Stimulated activated CD4-positive, alpha-beta T cell treated with anti-CD3 and anti-CD28 coated beads, Interleukin-1b, Interleukin-23, amount 100 ng/mL, for 48 hours (primary cell): ENCODE data around the gene IGF2.
"Not testable (repeated sequence)": the region's sequence is repeated elsewhere in the genome, so short reads cannot be mapped to it uniquely, and the experiment has no call there.

ENCODE experiments used
- DNase-seq: peaks from one replicate; pipeline ENCODE4 v3.0.0-alpha.2; 2020

The IGF2 gene, protein sequence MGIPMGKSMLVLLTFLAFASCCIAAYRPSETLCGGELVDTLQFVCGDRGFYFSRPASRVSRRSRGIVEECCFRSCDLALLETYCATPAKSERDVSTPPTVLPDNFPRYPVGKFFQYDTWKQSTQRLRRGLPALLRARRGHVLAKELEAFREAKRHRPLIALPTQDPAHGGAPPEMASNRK

DNA sequence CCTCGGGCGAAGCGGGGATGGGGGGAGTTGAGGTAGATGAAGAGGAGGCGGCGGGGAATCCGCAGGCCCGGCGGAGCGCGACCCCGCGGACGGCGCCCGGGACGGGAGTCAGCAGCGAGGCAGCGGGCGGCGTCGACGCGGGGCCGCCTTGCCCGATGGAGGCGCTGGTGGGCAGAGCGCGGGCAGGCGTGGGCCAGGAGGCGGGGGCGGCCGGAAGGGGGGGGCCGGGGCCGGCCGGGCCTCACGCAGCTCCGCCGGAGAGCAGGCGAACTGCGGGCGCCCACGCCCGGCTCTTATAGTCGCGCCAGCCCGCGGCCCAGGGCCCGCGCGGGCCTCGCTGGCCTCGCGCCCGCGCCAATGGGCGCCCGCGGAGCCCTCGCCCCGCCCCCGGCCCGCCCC is at the start of gene IGF2:
Gene IGF2, minus strand, starts transcription at position 267 of the 399 bp plus-strand sequence. CDS start 3,866 bp downstream, outside the sequence.
- DNase-seq = no peak

DNA sequence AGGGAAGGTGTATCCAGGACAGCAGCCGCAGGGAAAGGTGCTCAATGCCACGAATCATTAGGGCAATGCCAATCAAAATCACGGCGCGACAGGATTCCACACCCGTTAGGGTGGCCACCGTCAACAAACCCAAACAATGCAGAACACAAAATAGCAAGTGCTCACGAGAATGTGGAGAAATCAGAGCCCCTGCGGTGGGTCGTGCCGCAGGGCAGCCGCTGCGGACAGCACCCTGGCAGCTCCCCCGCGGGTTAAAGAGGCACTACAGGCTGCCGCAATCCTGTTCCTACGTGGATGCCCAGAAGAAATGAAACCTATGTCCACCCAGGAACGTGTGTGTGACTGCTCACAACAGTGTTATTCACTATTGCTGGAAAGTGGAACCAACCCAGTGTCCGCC is 49.6 kb upstream of the IGF2 start:
- no peak for DNase-seq

DNA sequence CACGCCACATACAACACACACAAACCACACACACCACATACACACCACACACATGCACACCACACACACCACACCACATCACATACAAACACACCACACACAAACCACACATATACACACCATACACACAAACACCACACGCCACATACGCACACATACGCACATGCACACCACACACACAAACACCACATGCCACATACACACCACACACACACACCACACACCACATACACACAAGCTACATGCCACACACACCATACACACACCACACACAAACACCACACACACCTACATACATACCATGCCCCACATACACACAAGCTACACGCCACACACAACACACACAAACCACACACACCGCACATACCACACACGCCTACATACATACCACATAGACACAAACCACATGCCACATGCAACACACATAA is 48.1 kb upstream of the IGF2 start:
- no peak for DNase-seq

DNA sequence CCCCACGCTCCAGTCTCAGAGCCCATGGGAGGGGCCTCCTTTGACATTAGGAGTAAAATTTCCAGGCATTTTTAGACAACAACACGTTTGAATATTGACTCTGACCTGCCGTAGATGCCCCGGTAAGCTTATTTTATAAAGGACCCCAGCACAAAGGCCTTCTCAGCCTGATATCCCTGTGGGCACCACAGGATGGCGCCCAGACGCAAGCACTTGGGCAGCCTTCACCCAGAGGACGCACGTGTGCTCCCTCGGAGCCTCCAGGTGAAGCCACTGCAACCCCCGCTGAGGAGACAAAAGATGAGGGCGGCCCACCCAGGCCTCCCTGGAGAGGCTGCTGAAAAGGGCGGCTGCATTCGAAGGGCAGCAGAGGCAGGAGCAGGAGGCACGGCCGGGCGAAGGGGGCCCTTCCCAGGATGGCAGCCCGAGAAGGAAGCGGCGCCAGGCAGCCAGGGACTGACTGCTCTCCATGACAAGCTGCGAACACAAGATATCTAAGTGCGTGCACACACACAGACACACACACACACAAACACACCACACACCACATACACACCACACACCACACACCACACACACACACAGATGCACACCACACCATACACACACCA is 47.6 kb upstream of the IGF2 start:
- DNase-seq = peak; percentile 55

DNA sequence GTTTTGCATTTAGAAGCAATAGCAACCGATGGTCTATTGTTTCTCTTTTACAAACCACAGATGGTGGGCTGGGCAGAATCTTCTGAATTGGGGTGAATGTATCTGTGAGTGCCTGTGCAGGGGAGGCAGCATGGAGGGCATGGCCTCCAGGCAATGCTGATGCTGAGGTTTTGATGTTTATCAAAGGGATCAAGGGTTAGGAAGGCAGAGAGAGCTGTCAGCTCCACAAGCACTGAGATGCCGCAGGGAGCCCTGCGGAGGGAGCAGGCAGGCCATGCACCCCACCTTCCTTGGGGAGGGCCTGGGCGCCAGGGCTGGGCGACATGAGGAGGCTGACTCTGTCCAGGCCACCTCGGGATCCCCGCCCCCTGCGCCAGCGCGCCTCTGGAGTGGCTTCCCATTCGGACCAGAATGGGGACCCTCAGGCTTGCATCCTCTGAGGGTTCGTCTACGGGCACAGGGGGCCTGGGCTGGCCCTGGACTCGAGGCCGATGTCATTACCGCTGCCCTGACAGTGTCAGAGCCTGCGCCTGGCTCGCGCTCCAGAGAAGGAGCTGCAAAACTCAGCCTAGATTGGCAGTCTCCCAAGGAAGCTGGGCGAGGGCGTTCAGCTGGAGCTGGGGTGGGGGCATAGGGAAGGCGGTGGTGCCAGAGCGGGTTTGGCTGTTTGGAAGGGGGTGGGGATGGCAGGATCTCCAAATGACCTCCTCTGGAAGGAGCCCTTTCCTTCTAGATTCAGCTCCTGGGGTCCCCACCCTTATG is 46.3 kb upstream of the IGF2 start:
- no peak for DNase-seq

DNA sequence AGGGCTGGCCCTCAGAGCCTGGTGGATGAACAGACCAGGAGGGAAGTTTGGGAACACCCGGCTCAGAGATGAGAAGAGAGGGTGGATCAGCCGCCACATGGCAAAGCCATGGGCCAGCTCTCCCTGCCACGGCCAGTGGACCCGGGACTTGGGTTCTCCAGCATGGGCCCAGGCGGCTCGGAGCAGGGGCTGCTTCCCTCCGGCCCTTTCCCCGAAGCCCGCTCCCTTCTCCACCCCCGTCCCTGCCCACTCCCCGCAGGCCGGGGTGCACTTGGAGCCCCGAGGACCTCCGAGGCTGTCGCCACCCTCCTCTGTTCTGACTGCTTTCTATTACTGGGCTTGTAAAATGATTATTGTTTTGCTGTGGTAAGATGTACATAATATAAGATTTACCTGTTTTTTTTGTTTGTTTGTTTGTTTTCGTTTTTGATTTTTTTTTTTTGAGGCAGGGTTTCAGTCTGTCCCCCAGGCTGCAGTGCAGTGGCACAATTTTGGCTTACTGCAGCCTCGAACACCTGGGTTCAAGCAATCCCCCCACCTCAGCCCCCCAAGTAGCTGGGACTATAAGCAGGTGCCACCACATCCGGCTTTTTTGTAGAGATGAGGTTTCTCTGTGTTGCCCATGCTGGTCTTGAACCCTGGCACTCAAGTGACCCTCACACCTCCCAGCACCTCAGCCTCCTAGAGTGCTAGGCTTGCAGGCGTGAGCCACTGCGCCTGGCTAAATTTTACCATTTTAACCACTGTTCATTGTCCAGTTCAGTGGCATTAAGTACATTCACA is 43.7 kb upstream of the IGF2 start:
- no peak for DNase-seq

DNA sequence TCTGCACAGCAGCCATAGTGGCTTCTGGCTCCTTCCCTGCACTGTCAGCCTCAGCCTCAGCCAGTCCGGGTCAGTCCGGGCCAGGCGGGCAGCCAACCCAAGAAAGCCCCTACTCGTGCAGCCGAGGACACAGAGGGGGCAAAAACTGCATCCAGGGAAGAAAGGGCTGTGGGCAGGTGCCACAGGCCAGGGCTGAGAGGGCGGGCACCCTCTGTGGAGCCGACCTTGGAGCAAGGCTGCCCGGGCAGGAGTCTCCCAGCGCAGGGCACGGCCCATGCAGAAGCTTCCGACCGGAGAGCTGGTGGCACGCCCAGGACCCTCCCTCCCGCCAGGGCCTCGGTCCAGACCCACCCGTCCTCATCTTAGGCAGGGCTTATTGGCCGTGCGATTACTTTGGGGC is 42.9 kb upstream of the IGF2 start:
- no peak for DNase-seq

DNA sequence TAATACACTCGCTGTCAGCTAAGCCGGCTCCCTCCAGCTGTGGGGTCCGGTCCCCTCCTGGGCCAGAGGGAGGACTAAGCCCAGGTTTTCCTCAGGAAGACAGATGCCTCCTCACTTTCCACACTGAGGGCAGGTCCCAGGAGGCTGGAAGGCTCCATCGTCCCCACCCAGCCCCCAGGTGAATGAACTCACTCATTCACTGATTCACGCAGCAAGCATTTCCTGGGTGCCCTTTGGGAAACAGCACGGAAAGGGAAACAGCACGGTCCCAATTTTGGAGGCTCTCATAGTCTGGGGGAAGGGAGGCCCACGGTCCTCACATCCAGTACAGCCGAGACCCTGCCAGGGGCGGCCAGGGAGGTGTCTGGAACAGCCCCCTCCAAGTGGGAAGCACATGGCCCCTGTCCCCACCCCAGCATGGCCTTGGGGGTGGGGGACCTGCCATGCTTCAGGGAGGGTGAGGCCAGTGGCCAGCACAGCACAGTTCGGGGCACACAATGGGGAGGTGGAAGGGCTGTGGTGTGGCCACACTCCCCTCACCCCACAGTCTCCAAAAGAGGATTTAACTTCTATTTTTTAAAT is 41.7 kb upstream of the IGF2 start:
- DNase-seq = no peak

DNA sequence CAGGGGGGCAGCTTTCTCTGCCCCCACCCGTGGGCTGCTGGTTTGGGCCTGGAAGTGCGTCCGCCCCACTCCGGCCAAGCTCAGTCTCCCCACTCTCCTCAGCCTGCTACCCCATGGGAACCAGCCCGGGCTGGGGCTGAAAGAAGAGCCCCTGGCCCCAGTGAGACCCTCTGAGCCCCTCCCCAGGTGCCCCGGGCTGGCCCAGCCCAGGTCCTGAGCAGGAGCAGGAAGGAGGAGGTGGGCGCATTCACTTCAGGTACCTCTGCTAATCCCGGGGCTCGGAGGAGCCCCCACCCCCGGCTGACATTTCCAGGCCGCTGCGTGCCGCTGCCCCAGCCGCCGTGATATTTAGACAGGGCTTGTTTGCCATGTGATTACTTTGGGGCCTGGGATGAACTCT is 41.2 kb upstream of the IGF2 start:
- DNase-seq = no peak

DNA sequence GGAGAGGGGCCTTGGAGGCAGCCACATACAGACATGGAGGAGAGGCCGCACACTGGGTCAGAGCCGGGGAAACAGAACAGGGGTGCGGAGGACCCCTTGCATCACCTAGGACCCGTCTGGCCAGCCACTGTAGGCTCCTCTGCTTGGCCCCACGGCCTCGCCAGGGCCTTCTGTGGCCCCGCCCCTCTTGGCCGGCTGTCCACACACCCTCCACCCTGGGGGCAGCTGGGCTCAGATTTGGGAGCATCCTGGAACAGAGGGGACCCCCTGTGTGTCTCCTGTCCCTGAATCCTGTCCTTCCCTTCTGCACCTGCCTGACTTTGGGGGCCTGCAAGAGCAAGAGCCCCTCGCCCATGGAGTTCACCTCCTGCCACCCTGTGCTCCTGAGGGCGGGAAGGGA is 40.3 kb upstream of the IGF2 start:
- no peak for DNase-seq

DNA sequence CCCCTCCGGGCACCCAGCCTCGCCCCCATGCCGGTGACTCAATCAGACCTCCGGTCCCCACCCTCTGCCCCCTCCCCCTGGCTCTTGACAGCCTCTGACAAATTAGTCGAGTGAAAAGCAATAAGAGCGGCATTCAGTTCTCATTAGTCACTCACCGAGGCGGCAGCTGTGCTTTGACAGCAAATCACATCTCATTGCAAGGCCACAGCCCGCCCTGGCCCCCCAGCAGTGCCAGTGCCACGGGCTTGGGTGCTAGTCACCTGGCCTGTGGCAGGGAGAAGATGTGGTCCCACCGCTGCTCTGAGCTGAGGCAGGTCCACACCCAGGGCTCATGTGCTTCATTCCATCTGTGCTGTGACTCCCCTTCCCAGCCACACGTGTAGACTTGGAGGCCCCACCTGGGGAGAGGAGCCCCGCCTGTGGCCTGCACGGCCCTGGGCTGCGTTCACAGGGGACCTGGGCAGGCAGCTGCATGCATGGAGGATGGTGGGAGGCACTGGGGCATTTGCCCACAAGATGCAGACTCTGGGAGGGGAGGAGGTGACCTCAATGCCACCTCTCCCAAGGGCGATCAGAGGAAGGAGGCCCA is 39.8 kb upstream of the IGF2 start:
- DNase-seq = no peak

DNA sequence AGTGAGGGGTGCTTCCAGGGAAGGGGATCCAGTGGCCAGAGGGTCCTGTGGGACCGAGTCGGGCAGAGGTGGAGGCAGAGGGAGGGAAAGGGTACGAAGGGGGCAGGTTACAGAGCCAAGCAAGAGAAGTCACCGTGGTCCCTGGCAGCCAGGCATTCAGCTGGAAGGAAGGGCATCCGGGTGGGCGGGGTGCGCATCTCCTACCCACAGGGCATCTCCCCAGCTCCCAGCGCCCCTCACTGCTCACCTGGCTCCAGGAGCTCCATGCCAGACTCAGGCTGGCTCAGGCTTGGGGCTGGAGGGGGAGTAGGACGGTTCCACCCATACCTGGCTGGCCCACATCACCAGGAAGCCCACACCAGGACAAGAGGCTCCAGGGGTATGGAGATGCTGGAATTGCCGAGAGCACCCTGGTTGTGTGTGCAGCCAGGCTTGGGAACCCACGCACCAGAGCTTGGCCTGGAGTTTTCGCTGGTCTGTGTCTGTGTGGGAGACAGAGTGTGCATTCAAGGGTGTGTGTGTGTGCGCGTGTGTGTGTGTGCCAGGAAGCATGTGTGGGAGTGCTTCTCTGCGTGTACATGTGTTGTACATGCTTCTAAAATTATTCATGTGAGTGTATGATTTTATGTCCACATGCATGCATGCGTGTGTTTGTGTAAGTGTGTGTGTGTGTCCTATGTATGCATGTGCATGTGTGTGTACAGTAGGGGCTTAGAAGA is 39.0 kb upstream of the IGF2 start:
- not testable (repeated sequence) for DNase-seq

DNA sequence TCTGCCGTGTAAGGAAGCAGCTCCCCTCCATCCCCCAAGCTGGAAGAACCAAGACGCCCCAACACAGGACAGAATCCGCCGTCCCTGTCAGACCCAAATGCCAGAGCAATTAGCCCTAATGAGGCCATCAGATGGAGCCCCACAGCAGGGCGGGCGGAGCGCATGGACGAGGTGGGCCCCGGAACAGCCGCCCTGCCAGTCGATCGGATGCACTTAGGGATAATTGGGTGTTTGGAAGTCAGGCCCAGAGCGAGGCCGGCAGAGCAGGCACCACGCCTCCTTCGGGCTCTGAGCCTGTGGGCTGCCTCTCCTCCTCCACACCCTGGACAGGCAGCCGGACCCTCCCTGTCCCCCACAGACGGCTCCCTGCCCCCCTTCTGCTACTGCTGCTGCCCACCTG is 37.9 kb upstream of the IGF2 start:
- no peak for DNase-seq

DNA sequence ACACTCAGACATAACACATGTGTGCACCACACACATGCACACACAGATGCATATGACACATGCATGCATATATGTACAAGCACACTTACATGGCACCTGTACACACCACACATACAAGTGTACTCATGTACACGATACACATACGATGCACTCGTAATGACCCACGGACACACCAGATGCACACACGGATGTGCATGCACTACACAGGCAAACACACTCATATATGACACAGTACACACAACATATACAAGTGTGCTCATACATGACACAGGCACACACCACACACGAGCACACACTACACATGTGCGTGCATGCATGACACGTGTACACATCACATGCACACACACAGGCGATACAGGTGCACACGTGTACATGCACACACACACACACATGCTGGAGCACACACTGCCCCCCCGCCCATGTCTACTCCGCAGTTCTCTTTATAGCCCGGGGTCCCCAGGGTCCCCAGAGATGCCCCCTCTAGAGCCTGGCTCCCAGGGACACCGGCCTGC is 37.3 kb upstream of the IGF2 start:
- no peak for DNase-seq

DNA sequence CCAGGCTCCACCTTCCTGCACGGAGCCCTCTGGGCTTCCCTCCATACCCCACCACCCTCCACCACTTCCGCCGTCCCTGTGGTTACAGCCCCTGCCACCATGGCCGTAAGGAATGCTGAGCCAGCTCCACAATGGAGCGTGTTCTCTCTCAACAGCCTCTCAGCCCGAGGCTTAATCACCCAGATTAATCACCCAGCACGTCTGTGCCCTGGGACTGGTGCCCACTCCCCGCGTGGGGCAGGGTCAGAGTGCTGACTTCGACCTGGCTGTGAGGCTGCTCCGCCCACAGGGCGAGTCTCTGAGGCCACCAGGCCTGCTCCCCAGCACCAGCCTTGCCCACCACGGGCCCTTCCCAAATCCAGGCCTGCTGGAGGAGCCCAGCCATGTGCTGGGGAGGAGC is 36.5 kb upstream of the IGF2 start:
- no peak for DNase-seq

DNA sequence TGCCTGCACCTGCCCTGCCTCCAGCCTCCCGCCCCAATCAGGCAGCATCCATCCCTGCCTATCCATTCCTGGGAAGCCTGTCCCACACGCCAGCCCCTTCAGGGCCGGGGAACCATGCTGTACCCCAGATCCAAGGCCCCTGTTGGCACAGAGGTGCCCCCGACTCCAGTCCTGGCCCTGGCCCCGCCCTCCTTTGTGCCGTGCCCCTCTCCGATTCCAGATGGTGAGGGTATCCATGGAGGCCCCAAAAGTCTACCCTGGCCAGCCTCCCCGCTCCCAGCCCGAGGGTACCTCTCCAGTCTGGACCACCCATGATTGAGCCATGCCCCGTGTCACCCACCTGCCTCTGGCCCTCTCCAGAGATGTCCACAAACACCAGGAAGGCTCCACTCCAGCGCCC is 35.2 kb upstream of the IGF2 start:
- DNase-seq = no peak

DNA sequence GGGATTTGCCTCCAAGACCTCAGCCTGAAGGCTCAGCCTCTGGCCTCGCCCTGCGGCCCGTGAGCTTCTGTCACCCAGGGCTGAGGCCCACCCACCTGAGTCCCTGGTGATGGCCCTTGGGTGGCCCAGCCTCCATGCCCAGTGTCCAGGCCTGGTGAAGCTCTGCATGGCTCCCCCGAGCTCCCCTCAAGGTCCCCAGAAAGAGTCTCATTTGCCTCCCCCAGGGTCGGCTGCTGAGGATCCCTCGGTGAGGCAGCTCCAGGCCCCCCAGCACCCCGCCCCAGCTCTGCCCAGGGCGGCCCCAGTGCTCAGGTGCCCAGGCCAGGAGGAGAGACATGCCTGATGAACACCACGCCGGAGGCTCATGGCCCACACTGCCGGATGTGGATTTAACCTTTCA is 34.6 kb upstream of the IGF2 start:
- DNase-seq = no peak

DNA sequence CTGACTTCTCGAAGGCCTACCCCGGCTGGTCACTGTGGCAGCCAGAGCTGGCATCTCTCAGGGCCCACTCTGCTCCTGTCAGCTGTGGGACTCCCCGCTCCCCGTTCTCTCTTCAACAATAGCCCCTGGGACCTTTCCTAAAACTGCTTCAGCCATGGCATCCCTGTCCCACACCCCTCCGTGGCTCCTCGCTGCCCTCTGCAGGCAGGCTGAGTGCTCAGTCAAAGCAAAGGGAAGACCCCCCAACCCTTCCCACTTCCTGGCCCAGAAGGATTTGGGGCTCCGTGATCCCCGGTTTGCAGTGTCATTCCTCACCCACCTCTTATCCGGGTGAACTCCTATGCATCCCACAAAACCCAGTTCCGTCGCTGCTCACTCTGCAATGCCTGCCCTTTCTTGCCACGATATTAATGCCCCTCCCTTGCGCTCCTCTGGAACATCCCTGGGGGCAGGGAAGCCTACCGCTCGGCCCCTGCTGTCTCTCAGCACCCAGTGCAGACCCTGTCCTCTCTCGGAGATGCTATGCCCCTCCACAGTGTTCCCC is 34.0 kb upstream of the IGF2 start:
- DNase-seq = no peak

DNA sequence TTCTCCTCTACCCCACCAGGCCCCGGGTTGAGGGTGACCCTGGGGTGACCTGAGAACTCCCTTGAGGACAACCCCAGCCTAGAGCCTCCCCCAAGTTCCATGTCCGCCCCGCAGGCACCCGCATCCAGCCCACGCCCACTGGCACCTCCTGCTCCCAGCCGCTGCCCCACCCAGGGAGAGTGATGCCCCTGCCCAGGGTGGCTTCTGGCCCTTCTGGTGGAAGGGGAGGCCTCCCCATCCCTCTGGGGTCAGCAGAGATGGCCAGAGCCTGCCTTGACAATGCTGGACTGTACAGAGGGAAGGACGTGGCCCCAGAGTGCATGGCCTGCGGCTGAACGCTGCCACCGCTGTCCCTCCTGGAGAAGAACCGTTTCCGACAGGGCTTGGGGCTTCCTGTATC is 33.5 kb upstream of the IGF2 start:
- no peak for DNase-seq

DNA sequence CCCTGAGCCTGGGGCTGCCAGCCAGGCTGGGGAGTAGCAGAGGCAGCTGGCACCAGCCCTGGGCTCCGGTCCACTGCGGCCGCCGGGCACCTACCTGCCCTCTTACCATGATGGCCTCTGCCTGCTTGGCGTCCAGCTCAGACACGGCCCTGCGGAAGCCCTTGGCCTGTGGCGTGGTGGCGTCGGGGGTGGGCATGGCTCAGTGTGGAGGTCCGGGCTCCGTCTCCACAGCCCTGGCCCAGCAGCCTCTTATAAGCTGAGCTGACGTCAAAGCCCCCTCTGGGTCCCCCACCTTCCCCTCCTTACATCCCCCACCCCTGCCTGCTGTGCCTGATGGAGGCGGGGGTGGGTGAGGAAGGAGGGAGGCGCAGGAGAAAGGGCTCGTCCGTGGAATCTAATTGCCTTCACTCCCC is 32.4 kb upstream of the IGF2 start, which contains the start of gene TH:
Gene TH, minus strand, starts transcription at position 225 of the 413 bp plus-strand sequence. Its CDS starts 29 bp downstream, at position 196.
- DNase-seq = no peak
